ENCODE measurements around the gene SHLD2.

Gene SHLD2, protein sequence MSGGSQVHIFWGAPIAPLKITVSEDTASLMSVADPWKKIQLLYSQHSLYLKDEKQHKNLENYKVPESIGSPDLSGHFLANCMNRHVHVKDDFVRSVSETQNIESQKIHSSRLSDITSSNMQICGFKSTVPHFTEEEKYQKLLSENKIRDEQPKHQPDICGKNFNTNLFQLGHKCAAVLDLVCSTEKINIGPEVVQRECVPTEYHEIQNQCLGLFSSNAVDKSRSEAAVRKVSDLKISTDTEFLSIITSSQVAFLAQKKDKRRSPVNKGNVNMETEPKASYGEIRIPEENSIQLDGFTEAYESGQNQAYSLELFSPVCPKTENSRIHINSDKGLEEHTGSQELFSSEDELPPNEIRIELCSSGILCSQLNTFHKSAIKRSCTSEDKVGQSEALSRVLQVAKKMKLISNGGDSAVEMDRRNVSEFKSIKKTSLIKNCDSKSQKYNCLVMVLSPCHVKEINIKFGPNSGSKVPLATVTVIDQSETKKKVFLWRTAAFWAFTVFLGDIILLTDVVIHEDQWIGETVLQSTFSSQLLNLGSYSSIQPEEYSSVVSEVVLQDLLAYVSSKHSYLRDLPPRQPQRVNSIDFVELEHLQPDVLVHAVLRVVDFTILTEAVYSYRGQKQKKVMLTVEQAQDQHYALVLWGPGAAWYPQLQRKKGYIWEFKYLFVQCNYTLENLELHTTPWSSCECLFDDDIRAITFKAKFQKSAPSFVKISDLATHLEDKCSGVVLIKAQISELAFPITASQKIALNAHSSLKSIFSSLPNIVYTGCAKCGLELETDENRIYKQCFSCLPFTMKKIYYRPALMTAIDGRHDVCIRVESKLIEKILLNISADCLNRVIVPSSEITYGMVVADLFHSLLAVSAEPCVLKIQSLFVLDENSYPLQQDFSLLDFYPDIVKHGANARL

DNA sequence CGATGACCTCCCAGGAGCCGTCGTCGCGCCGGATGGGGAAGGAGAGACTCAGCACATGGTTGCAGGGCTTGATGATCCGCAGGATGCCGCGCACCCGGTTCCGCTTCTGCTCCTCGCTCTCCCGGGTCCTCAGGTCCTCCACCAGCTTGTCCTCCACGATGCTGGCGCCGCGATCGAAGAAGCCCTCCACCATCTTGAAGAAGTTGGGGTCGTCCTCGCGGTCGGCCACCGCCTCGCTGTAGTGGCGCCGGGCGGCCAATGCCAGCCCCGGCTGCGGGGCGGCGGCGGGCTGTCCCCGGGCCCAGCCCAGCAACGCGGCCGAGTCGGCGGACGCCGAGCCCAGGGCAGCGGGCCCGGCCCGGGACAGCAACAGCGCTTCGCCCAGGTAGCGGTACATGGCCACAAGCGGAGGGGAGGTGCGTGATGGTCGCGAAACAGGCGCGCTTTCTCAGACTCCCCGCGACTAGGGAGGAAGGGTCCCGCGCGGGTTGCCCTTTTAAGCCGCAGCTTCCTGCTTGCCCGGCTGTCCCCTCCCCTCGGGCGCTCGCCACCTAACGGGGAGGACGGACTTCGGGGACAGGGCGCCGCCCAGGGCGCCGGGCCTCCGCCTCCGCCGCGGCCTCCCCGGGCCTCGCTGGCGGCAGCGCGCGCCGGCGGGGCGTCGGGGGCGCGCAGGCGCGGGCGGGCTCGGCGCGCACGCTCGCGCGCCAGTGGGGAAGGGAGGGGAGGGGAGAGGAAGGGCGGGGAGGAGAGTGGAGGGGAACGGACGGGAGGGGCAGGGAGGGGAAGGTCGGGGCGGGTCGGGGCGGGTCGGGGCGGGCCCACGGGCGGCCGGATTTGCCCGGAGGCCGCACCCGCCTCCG lies at the start of gene SHLD2, which contains the start of gene GLUD1:
Gene SHLD2, plus strand, starts transcription at position 834 of the 863 bp plus-strand sequence. CDS start 56,149 bp downstream, outside the sequence.
Gene GLUD1, minus strand, starts transcription at position 471 of the 863 bp plus-strand sequence. Its CDS starts 74 bp downstream, at position 397.
- DNase-seq (ENCODE audit: low read depth), result peak; percentile 67
- H3K4me3 ChIP-seq (ENCODE audit: low read depth, low read length), result peak within 1 kb of the TSS; percentile 72
- TF ChIP-seq, protein P1, sequence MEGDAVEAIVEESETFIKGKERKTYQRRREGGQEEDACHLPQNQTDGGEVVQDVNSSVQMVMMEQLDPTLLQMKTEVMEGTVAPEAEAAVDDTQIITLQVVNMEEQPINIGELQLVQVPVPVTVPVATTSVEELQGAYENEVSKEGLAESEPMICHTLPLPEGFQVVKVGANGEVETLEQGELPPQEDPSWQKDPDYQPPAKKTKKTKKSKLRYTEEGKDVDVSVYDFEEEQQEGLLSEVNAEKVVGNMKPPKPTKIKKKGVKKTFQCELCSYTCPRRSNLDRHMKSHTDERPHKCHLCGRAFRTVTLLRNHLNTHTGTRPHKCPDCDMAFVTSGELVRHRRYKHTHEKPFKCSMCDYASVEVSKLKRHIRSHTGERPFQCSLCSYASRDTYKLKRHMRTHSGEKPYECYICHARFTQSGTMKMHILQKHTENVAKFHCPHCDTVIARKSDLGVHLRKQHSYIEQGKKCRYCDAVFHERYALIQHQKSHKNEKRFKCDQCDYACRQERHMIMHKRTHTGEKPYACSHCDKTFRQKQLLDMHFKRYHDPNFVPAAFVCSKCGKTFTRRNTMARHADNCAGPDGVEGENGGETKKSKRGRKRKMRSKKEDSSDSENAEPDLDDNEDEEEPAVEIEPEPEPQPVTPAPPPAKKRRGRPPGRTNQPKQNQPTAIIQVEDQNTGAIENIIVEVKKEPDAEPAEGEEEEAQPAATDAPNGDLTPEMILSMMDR (IDR thresholded peaks at IDR 0.05; ENCODE audit: control insufficient read depth, extremely low read depth, insufficient read depth), result no peak

DNA sequence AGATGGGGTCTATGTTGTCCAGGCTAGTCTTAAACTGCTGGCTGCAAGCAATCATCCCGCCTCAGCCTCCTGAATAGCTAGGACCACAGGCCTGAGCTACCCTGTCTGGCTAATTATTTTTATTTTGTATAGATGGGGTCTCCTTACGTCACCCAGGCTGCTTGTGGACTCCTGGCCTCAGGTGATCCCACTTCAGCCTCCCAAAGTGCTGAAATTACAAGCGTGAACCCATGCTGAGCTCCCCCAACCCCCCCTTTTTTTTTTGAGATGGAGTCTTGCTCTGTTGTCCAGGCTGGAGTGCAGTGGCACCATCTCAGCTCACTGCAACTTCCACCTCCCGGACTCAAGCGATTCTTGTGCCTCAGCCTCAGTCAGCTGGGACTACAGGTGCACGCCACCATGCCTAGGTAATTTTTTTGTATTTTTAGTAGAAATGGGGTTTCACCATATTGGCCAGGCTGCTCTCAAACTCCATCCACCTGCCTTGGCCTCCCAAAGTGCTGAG lies 49.5 kb upstream of the SHLD2 start:
- TF ChIP-seq, protein P1 (IDR thresholded peaks at IDR 0.05; ENCODE audit: control insufficient read depth, extremely low read depth, insufficient read depth), result no peak
- H3K4me3 ChIP-seq (ENCODE audit: low read depth, low read length), result no peak overlapping the region

DNA sequence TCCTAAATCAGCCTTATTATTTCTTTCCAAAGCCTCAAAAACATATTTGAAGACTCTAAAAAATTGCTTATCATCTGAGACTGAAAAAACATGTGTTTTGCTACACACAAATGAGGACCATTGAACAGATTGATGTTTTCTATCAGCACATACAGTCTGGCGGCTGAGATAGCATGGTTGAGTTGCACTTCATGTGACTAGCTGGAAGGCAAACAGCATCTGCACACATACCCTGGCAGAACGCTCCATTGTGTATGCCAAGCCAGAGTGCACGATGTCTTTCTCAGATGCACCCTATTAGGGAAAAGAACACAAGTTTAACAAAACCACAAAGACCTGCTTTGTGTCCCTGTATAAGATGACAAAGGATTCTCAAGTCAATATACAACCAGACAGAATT lies 41.9 kb upstream of the SHLD2 start:
- no peak overlapping the region for H3K4me3 ChIP-seq (ENCODE audit: low read depth, low read length)
- DNase-seq (ENCODE audit: low read depth), result peak; percentile 72
- TF ChIP-seq, protein P1 (IDR thresholded peaks at IDR 0.05; ENCODE audit: control insufficient read depth, extremely low read depth, insufficient read depth), result no peak

More for the DNA sequence above, 49.5 kb upstream of the SHLD2 start:
- no peak for DNase-seq (ENCODE audit: low read depth)

DNA sequence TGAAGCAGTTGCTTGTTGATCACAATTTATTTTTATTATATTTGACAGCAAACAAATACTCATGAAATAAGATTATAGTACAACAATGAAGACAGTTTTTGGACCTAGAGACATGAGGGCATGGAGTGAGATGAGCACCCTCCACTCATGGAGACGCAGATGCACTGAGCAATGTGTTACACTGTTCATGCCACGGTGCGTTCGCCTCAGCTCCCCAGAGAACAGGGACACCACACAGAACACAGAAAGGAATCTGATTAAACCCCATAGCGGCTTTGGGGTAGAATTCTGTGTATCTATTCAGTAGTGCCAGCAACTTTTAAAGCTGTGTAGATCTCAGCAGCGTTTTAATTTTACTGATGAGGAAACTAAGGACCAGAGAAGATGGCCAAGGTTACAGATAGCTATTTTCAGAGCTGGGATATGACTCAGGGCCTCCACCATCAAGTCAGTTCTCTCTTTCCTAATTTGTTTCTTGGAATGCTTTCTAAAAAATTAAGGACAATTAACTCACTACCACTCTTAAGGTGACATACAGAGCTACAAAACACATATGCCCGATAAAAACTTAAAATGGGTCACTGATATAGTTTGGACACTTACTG lies 41.3 kb upstream of the SHLD2 start:
- H3K4me3 ChIP-seq (ENCODE audit: low read depth, low read length), result no peak overlapping the region
- no peak for DNase-seq (ENCODE audit: low read depth)
- TF ChIP-seq, protein P1 (IDR thresholded peaks at IDR 0.05; ENCODE audit: control insufficient read depth, extremely low read depth, insufficient read depth), result no peak

DNA sequence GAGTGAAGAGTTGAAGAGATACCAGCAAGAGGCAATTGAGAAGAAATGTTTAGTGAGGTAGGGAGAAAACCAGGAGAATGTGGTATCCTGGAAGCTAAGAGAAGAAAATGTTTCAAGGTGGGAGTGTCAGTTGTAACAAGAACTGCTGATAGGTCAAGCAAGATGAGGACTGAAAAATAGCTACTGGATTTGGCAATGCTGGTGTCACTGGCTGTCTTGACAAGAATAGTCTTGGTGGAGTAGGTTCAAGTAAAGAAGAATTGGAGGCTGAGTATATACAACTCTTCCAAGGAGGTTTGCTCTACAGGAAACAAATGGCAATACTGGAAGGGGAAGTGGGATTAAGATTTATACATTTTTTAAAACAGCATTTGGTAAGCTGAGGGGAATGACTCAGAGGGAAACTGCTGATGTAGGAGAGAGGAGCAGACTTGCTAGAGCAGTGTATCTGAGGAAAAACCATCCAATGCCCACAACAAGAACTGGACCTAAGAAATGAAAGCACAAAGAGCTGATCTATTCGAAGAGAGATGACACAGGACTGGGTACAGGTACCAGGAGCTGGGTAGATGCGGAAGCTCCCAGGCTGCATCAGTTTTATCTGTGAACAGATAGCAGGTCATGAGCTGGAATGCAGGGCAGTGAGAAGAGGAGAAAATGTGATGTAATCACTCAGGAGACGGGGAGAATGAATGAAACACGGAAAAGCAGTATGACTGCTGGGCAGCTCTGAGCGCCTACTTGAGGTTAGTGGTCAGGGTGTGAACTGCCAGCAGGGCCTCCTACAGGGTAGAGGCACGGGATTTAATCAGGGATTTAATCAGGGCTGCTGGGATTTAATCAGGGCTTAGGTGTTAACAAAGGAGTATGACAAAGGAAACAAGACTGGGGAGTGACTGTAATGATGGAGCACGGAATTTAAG lies 40.4 kb upstream of the SHLD2 start:
- no peak for DNase-seq (ENCODE audit: low read depth)
- no peak overlapping the region for H3K4me3 ChIP-seq (ENCODE audit: low read depth, low read length)

More for the DNA sequence above, 40.4 kb upstream of the SHLD2 start:
- TF ChIP-seq, protein P1 (IDR thresholded peaks at IDR 0.05; ENCODE audit: control insufficient read depth, extremely low read depth, insufficient read depth), result no peak

Data from LNCaP clone FGC (cell line).